HepG2 (cell line): ENCODE measurements around the gene SLAIN2.

Source experiments
- EZH2 ChIP-seq: conservative IDR thresholded peaks from 2 replicates; pipeline ENCODE4 v1.6.1; 2012; ENCODE audit warnings: mild to moderate bottlenecking, low read depth, low read length, moderate library complexity
- MAFK ChIP-seq, 2 experiments: IDR thresholded peaks in 1 of 2; conservative IDR thresholded peaks in 1 of 2; 2 replicates each; pipeline ENCODE4 v1.6.1; 2011; ENCODE audit warnings: improper control_type of control experiment in 2 of 2, low read length in 2 of 2
- NCOR1 ChIP-seq: fragments of 200-600 bp; sonication (generic); IDR thresholded peaks from 2 replicates; pipeline ENCODE4 v1.7.0; 2017; ENCODE audit warnings: antibody characterized with exemption, low read length, borderline replicate concordance
- PRPF4 ChIP-seq: fragments of 200-400 bp; formaldehyde crosslinking; IDR thresholded peaks from 2 replicates; pipeline ENCODE4 v1.6.1; 2016; ENCODE audit warnings: low read length, low read depth; ENCODE audit not compliant: poor library complexity, severe bottlenecking
- RNF2 ChIP-seq: fragments of 450-650 bp; conservative IDR thresholded peaks from 2 replicates; pipeline ENCODE4 v1.6.1; 2016; ENCODE audit warnings: low read depth
- SIN3B ChIP-seq: fragments of 150-350 bp; IDR thresholded peaks from 2 replicates; pipeline ENCODE4 v1.6.1; 2014; ENCODE audit warnings: low read length
- ZNF232 ChIP-seq: sonication (generic); formaldehyde crosslinking; IDR thresholded peaks from 2 replicates; pipeline ENCODE4 v1.4.0; 2020; ENCODE audit warnings: missing genetic modification reagents, borderline replicate concordance
- TF ChIP-seq, protein P1 (sequence below), 2 experiments: IDR thresholded peaks; 2 replicates each; pipeline ENCODE4 v1.6.1; 2011 to 2012; ENCODE audit warnings: low read length in 2 of 2, borderline replicate concordance in 1 of 2, low read depth in 1 of 2, mild to moderate bottlenecking in 1 of 2, moderate library complexity in 1 of 2
- TF ChIP-seq, protein P2 (sequence below): IDR thresholded peaks from 2 replicates; pipeline ENCODE4 v1.4.0; 2020; ENCODE audit warnings: mild to moderate bottlenecking, missing genetic modification reagents
- TF ChIP-seq, protein P3 (sequence below): sonication (generic); formaldehyde crosslinking; IDR thresholded peaks from 2 replicates; pipeline ENCODE4 v1.5.0; 2020; ENCODE audit warnings: mild to moderate bottlenecking, missing genetic modification reagents, moderate library complexity
- TF ChIP-seq, protein P4 (sequence below): sonication (generic); formaldehyde crosslinking; IDR thresholded peaks from 2 replicates; pipeline ENCODE4 v1.4.0; 2020; ENCODE audit warnings: mild to moderate bottlenecking, missing genetic modification reagents, borderline replicate concordance

DNA sequence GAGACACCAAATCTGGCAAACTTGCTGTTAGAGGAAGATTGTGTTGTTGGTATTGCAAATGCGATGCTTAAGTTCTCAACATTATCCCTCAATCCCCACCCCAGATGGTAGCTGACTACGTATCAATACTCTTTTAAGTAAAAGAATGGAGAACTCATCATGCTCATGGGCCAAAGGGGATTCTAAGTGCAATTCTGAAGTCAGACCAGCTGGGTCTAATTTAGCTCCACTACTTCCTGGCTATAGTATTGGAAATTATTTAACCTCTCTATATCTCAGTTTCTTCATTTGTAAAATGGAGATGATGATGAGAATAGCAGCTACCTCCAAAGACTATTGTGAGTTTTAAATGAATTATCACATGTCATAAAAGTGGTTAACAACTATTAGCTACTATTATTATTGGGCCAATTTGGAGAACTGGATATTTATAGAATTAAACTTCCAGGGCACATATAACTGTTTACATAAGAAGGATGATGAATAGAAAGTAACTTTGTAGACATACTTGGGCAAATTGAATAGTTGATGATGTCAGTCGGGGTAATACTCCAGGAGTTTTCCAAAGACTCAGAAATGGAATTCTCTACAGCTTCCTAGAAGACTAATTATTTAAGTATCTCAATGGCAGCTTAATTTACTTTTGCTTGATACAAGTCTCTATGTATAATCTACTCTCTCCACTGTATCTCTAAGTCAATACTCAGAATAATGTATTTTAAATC, 5.0 kb upstream of the SLAIN2 start:
- TF ChIP-seq SIN3B (no peak), NCOR1 (no peak), ZNF232 (CRISPR knock-in tag) (no peak), PRPF4 (no peak), MAFK (conservative IDR thresholded peaks at IDR 0.05 in 1 of 2, IDR thresholded peaks at IDR 0.05 in 1 of 2; ENCODE audit: low read length in 2 of 2) (no peak), EZH2 (no peak), RNF2 (no peak)
- TF ChIP-seq, protein P1, sequence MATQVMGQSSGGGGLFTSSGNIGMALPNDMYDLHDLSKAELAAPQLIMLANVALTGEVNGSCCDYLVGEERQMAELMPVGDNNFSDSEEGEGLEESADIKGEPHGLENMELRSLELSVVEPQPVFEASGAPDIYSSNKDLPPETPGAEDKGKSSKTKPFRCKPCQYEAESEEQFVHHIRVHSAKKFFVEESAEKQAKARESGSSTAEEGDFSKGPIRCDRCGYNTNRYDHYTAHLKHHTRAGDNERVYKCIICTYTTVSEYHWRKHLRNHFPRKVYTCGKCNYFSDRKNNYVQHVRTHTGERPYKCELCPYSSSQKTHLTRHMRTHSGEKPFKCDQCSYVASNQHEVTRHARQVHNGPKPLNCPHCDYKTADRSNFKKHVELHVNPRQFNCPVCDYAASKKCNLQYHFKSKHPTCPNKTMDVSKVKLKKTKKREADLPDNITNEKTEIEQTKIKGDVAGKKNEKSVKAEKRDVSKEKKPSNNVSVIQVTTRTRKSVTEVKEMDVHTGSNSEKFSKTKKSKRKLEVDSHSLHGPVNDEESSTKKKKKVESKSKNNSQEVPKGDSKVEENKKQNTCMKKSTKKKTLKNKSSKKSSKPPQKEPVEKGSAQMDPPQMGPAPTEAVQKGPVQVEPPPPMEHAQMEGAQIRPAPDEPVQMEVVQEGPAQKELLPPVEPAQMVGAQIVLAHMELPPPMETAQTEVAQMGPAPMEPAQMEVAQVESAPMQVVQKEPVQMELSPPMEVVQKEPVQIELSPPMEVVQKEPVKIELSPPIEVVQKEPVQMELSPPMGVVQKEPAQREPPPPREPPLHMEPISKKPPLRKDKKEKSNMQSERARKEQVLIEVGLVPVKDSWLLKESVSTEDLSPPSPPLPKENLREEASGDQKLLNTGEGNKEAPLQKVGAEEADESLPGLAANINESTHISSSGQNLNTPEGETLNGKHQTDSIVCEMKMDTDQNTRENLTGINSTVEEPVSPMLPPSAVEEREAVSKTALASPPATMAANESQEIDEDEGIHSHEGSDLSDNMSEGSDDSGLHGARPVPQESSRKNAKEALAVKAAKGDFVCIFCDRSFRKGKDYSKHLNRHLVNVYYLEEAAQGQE (IDR thresholded peaks at IDR 0.05; ENCODE audit: borderline replicate concordance in 1 of 2, low read depth in 1 of 2, low read length in 2 of 2) = no peak
- TF ChIP-seq, protein P2, sequence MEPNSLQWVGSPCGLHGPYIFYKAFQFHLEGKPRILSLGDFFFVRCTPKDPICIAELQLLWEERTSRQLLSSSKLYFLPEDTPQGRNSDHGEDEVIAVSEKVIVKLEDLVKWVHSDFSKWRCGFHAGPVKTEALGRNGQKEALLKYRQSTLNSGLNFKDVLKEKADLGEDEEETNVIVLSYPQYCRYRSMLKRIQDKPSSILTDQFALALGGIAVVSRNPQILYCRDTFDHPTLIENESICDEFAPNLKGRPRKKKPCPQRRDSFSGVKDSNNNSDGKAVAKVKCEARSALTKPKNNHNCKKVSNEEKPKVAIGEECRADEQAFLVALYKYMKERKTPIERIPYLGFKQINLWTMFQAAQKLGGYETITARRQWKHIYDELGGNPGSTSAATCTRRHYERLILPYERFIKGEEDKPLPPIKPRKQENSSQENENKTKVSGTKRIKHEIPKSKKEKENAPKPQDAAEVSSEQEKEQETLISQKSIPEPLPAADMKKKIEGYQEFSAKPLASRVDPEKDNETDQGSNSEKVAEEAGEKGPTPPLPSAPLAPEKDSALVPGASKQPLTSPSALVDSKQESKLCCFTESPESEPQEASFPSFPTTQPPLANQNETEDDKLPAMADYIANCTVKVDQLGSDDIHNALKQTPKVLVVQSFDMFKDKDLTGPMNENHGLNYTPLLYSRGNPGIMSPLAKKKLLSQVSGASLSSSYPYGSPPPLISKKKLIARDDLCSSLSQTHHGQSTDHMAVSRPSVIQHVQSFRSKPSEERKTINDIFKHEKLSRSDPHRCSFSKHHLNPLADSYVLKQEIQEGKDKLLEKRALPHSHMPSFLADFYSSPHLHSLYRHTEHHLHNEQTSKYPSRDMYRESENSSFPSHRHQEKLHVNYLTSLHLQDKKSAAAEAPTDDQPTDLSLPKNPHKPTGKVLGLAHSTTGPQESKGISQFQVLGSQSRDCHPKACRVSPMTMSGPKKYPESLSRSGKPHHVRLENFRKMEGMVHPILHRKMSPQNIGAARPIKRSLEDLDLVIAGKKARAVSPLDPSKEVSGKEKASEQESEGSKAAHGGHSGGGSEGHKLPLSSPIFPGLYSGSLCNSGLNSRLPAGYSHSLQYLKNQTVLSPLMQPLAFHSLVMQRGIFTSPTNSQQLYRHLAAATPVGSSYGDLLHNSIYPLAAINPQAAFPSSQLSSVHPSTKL (CRISPR knock-in tag) = no peak
- TF ChIP-seq, protein P3, sequence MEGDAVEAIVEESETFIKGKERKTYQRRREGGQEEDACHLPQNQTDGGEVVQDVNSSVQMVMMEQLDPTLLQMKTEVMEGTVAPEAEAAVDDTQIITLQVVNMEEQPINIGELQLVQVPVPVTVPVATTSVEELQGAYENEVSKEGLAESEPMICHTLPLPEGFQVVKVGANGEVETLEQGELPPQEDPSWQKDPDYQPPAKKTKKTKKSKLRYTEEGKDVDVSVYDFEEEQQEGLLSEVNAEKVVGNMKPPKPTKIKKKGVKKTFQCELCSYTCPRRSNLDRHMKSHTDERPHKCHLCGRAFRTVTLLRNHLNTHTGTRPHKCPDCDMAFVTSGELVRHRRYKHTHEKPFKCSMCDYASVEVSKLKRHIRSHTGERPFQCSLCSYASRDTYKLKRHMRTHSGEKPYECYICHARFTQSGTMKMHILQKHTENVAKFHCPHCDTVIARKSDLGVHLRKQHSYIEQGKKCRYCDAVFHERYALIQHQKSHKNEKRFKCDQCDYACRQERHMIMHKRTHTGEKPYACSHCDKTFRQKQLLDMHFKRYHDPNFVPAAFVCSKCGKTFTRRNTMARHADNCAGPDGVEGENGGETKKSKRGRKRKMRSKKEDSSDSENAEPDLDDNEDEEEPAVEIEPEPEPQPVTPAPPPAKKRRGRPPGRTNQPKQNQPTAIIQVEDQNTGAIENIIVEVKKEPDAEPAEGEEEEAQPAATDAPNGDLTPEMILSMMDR (CRISPR knock-in tag) = no peak
- TF ChIP-seq, protein P4, sequence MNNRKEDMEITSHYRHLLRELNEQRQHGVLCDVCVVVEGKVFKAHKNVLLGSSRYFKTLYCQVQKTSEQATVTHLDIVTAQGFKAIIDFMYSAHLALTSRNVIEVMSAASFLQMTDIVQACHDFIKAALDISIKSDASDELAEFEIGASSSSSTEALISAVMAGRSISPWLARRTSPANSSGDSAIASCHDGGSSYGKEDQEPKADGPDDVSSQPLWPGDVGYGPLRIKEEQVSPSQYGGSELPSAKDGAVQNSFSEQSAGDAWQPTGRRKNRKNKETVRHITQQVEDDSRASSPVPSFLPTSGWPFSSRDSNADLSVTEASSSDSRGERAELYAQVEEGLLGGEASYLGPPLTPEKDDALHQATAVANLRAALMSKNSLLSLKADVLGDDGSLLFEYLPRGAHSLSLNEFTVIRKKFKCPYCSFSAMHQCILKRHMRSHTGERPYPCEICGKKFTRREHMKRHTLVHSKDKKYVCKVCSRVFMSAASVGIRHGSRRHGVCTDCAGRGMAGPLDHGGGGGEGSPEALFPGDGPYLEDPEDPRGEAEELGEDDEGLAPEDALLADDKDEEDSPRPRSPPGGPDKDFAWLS (CRISPR knock-in tag) = no peak
